IMR-90 (cell line): ENCODE results near the gene RNF213. TPM values are rescaled to one million over a fixed set of nuclear protein-coding genes. Genes with fewer than 3 reads are reported as not detected.

Experiments
- ATAC-seq: fragments of 200-7000 bp; cut with Tn5 transposase; 2 replicates; pipeline ENCODE4 v1.9.1; 2020; ENCODE audit warnings: low read depth, mild to moderate bottlenecking, moderate library complexity
- BruUV-seq: library from RNA; stranded (reverse); fragments of 400-500 nt; replicated peaks from 2 replicates; lab custom pipeline; 2021; lab: Mats Ljungman, UMichigan
- CTCF ChIA-PET: fragments of 300-600 bp; formaldehyde crosslinking; extraction: SDS; loops from one replicate; lab custom pipeline; 2021; ENCODE audit warnings: antibody characterized with exemption; lab: Yijun Ruan, JAX
- POLR2A ChIA-PET: fragments of 300-600 bp; sonication (Branson Sonifier 250); formaldehyde crosslinking; loops from one replicate; lab custom pipeline; 2022; ENCODE audit warnings: antibody characterized with exemption; ENCODE audit not compliant: unreplicated experiment; lab: Charles Lee
- DNase-seq: peaks from one replicate; pipeline ENCODE4 v3.0.0; 2013
- H2AFZ ChIP-seq: replicated peaks from 2 replicates; pipeline ENCODE3; 2013; ENCODE audit warnings: low read length, mild to moderate bottlenecking; ENCODE audit not compliant: poor library complexity
- H2AK5ac ChIP-seq: 2 replicates; pipeline ENCODE4 v1.6.1; 2013; ENCODE audit warnings: low read depth, low read length, inconsistent platforms
- H2AK9ac ChIP-seq: replicated peaks from 2 replicates; pipeline ENCODE3; 2013; ENCODE audit warnings: mild to moderate bottlenecking, low read depth, low read length, moderate library complexity; ENCODE audit not compliant: poor library complexity
- H2BK120ac ChIP-seq: 2 replicates; pipeline ENCODE4 v1.6.1; 2013; ENCODE audit warnings: low read depth, low read length, inconsistent platforms
- H2BK15ac ChIP-seq: 3 replicates; pipeline ENCODE4 v1.6.1; 2013; ENCODE audit warnings: low read depth, low read length, inconsistent platforms
- H2BK20ac ChIP-seq: 2 replicates; pipeline ENCODE4 v1.6.1; 2013; ENCODE audit warnings: low read depth, mild to moderate bottlenecking, inconsistent platforms, low read length, moderate library complexity
- H2BK5ac ChIP-seq: 2 replicates; pipeline ENCODE4 v1.6.1; 2013; ENCODE audit warnings: mild to moderate bottlenecking, low read depth, low read length, inconsistent platforms; ENCODE audit not compliant: poor library complexity, severe bottlenecking
- H3K14ac ChIP-seq: replicated peaks from 2 replicates; pipeline ENCODE4 v1.6.1; 2013; ENCODE audit warnings: low read depth, low read length, inconsistent platforms
- H3K18ac ChIP-seq: 2 replicates; pipeline ENCODE4 v1.6.1; 2013; ENCODE audit warnings: low read depth, low read length, control low read depth
- H3K23ac ChIP-seq: 2 replicates; pipeline ENCODE4 v1.6.1; 2013; ENCODE audit warnings: low read depth, low read length, inconsistent platforms
- H3K27ac ChIP-seq: 2 replicates; pipeline ENCODE4 v1.5.1; 2013; ENCODE audit warnings: mild to moderate bottlenecking, control low read depth, low read length; ENCODE audit not compliant: insufficient read depth
- H3K27me3 ChIP-seq: 2 replicates; pipeline ENCODE4 v1.6.1; 2013; ENCODE audit warnings: low read length; ENCODE audit not compliant: control insufficient read depth, insufficient read depth
- H3K36me3 ChIP-seq: 2 replicates; pipeline ENCODE4 v1.6.1; 2013; ENCODE audit warnings: low read length, mixed read lengths; ENCODE audit not compliant: control insufficient read depth, insufficient read depth
- H3K4ac ChIP-seq: 2 replicates; pipeline ENCODE4 v1.6.1; 2013; ENCODE audit warnings: low read depth, low read length, inconsistent platforms
- H3K4me1 ChIP-seq: 2 replicates; pipeline ENCODE4 v1.6.1; 2013; ENCODE audit warnings: low read length, mixed read lengths; ENCODE audit not compliant: control insufficient read depth, insufficient read depth
- H3K4me2 ChIP-seq: 2 replicates; pipeline ENCODE4 v1.6.1; 2013; ENCODE audit warnings: low read depth, mild to moderate bottlenecking, control low read depth, low read length, moderate library complexity
- H3K4me3 ChIP-seq: 2 replicates; pipeline ENCODE4 v1.5.1; 2013; ENCODE audit warnings: low read depth, mild to moderate bottlenecking, control low read depth, low read length, moderate library complexity; ENCODE audit not compliant: insufficient read depth
- H3K56ac ChIP-seq: 2 replicates; pipeline ENCODE4 v1.6.1; 2013; ENCODE audit warnings: low read length, inconsistent platforms; ENCODE audit not compliant: insufficient read depth; ENCODE audit errors: extremely low read depth
- H3K79me1 ChIP-seq, 2 experiments: 2 replicates each; pipeline ENCODE4 v1.6.1; 2013; ENCODE audit warnings: low read length in 2 of 2, inconsistent platforms in 1 of 2, low read depth in 1 of 2
- H3K9ac ChIP-seq: 2 replicates; pipeline ENCODE4 v1.6.1; 2013; ENCODE audit warnings: low read depth, low read length, control low read depth
- H3K9me1 ChIP-seq: 2 replicates; pipeline ENCODE4 v1.6.1; 2013; ENCODE audit warnings: low read length, inconsistent platforms; ENCODE audit not compliant: insufficient read depth
- H3K9me3 ChIP-seq: 2 replicates; pipeline ENCODE4 v1.6.1; 2013; ENCODE audit warnings: low read length; ENCODE audit not compliant: control insufficient read depth, insufficient read depth
- H4K20me1 ChIP-seq: 2 replicates; pipeline ENCODE4 v1.6.1; 2013; ENCODE audit warnings: low read length, inconsistent platforms; ENCODE audit not compliant: insufficient read depth
- H4K5ac ChIP-seq: 2 replicates; pipeline ENCODE4 v1.6.1; 2013; ENCODE audit warnings: mild to moderate bottlenecking, low read depth, low read length, control low read depth
- H4K8ac ChIP-seq, 2 experiments: 2 replicates each; pipeline ENCODE4 v1.6.1; 2013; ENCODE audit warnings: low read depth in 2 of 2, low read length in 2 of 2, control low read depth in 1 of 2, inconsistent platforms in 1 of 2
- H4K91ac ChIP-seq: 2 replicates; pipeline ENCODE4 v1.6.1; 2013; ENCODE audit warnings: low read depth, low read length, inconsistent platforms; ENCODE audit not compliant: insufficient read depth
- NFE2L2 ChIP-seq: fragments of 150-350 bp; IDR thresholded peaks from 2 replicates; pipeline ENCODE4 v1.6.1; 2016; ENCODE audit warnings: low read depth, mild to moderate bottlenecking, low read length
- WGBS, 2 experiments: methylation state at CpG; one replicate each; pipeline versions ENCODE4 v1.1.5 to v1.1.7; 2013; ENCODE audit warnings: missing lambda C conversion rate in 2 of 2; ENCODE audit not compliant: insufficient read length in 1 of 2; ENCODE audit errors: extremely low coverage in 2 of 2; 5-methylcytosine and 5-hydroxymethylcytosine counted together
- dilution Hi-C: fragments of 300-500 bp; cut with HindIII; formaldehyde crosslinking; loops from one replicate; pipeline ENCODE4 v1.14.3; 2018; ENCODE audit warnings: low sequenced_read_pairs; ENCODE audit not compliant: unreplicated experiment
- in situ Hi-C: fragments of 300-500 bp; cut with MboI; formaldehyde crosslinking; loops from 3 replicates; pipeline ENCODE4 v1.14.3; 2019; ENCODE audit warnings: low sequenced_read_pairs, inconsistent platforms, mixed read lengths
- intact Hi-C: fragments of 100-400 bp; cut with micrococcal nuclease; formaldehyde crosslinking; loops from 2 replicates; pipeline ENCODE4 v1.10.0; 2022
- polyA plus RNA-seq, 3 experiments: library from polyadenylated mRNA; depleted of rRNA; stranded (reverse); fragments of >200 nt; gene quantifications; 2 replicates each; pipeline ENCODE4 v1.2.3, GENCODE V29; 2012; ENCODE audit warnings: low replicate concordance in 1 of 3
- total RNA-seq: library from RNA; depleted of rRNA; stranded (reverse); fragments of >200 nt; gene quantifications from 2 replicates; pipeline ENCODE4 v1.2.3, GENCODE V29; 2012

The RNF213 gene
- total and polyA plus RNA-seq, 2 of the 4 experiments (the other 2 are of a cell fraction) = 23.4 to 36.0 TPM

DNA sequence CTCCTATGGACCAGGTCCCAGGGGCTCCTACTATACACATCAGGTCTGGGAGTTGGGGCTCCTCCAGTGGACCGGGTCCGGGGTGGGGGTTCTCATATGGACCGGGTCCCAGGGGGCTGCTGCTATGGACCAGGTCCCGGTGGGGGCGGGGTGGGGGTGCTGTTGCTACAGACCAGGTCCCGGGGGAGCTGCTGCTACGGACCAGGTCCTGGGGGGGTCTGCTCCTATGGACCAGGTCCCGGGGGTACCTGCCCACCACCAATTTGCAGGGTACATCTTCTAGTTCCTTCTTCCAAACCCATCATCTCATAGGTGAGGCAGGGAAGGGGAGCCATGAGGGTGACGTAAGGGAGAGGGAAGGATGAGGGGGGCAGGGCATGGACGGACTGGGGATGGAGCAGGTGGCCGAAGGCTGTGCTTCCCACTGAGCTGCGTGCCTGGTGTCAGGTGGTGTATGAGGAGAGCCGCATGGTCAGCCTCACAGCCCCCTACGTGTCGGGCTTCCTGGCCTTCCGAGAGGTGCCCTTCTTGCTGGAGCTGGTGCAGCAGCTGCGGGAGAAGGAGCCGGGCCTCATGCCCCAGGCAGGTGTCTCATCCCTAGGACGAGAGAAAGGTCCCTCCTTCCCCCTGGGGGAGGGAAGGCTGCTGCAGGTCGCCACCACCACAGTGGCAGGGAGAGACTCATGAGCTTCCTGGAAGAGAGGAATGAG is 160.9 kb downstream of the RNF213 start:
- intact Hi-C loops = no loop called here
- ATAC-seq = no peak
- peaks cover 36 to 40% of the 10 kb centered on the region in 2 experiments for H3K79me1 ChIP-seq

More for the DNA sequence above, 160.9 kb downstream of the RNF213 start:
- Histone ChIP-seq H3K18ac (no peak overlapping the region), H2BK120ac (no peak overlapping the region), H4K8ac (no peak overlapping the region), H2AK5ac (no peak overlapping the region), H3K9me1 (peaks cover 18% of the 10 kb centered on the region), H3K36me3 (peaks cover 19% of the 10 kb centered on the region), H3K4me2 (no peak overlapping the region), H2AFZ (no peak overlapping the region), H4K20me1 (peaks cover 24% of the 10 kb centered on the region), H2BK20ac (no peak overlapping the region), H4K91ac (no peak overlapping the region), H3K27ac (no peak overlapping the region), H4K5ac (no peak overlapping the region), H3K4me1 (peaks cover 1% of the 10 kb centered on the region; the same call in 1 of the 2 replicates), H2BK15ac (no peak overlapping the region), H2BK5ac (no peak overlapping the region), H3K4me3 (no peak overlapping the region), H3K27me3 (no peaks in the 10 kb centered on the region), H3K9me3 (no peaks in the 10 kb centered on the region), H3K9ac (no peak overlapping the region), H3K23ac (no peak overlapping the region), H3K56ac (no peak overlapping the region), H2AK9ac (no peak overlapping the region), H3K14ac (no peak overlapping the region), H3K4ac (no peak overlapping the region)
- CTCF ChIA-PET = no interaction called here
- no peak for TF ChIP-seq NFE2L2
- no TSS peak for BruUV-seq
- POLR2A ChIA-PET = no interaction called here
- WGBS, 2 experiments = 90% methylated on average over 2 of the region's 20 CpGs; no CpG with 5 or more reads in 1 of the 2 experiments
- in situ Hi-C loops = loop anchor here (10.0 kb wide), 1 partner anchor 453 kb away; no protein-coding TSS in a partner anchor
- dilution Hi-C loops = no loop called here
- DNase-seq = no peak
